HG03439 (cell line): ENCODE measurements around the gene FHDC1.

Experiments used
- ATAC-seq: cut with Tn5 transposase; IDR thresholded peaks from one replicate; pipeline ENCODE4 v1.9.1; 2021; ENCODE audit warnings: mild to moderate bottlenecking, moderate library complexity; ENCODE audit not compliant: unreplicated experiment

FHDC1 gene

GRCh38 chr4:152956650-152957436 is 20.7 kb downstream of the FHDC1 start:
- no peak for ATAC-seq

GRCh38 chr4:152957437-152958171 is 21.5 kb downstream of the FHDC1 start:
- no peak for ATAC-seq

- ATAC-seq: no peak
These were observed 23.0 kb downstream of the FHDC1 start for GRCh38 chr4:152959080-152959479.

GRCh38 chr4:152960082-152960481 is 24.0 kb downstream of the FHDC1 start:
- no peak for ATAC-seq

- no peak for ATAC-seq
These were observed 25.1 kb downstream of the FHDC1 start for GRCh38 chr4:152961014-152961772.

- ATAC-seq: no peak
These were observed 25.6 kb downstream of the FHDC1 start for GRCh38 chr4:152961773-152962115.

- ATAC-seq: no peak
These were observed 26.0 kb downstream of the FHDC1 start for GRCh38 chr4:152962150-152962549.

- no peak for ATAC-seq
These were observed 28.2 kb downstream of the FHDC1 start for GRCh38 chr4:152964335-152964734.

- no peak for ATAC-seq
These were observed 29.5 kb downstream of the FHDC1 start for GRCh38 chr4:152965611-152966010.

GRCh38 chr4:152967907-152968306 is 31.8 kb downstream of the FHDC1 start:
- ATAC-seq: no peak

- ATAC-seq: no peak
These were observed 32.8 kb downstream of the FHDC1 start for GRCh38 chr4:152968806-152969394.

- no peak for ATAC-seq
These were observed 34.1 kb downstream of the FHDC1 start for GRCh38 chr4:152970102-152970820.

- ATAC-seq: no peak
These were observed 34.9 kb downstream of the FHDC1 start for GRCh38 chr4:152971053-152971452.

- ATAC-seq: no peak
These were observed 36.9 kb downstream of the FHDC1 start for GRCh38 chr4:152972821-152973628.

GRCh38 chr4:152973629-152974467 is 37.7 kb downstream of the FHDC1 start:
- no peak for ATAC-seq

GRCh38 chr4:152974468-152975379 is 38.6 kb downstream of the FHDC1 start:
- no peak for ATAC-seq

GRCh38 chr4:152975380-152976211 is 39.5 kb downstream of the FHDC1 start:
- ATAC-seq: no peak
